Middle frontal gyrus (tissue), 1 donor: ENCODE data around the gene SHROOM3.
"Not testable (repeated sequence)": the region's sequence is repeated elsewhere in the genome, so short reads cannot be mapped to it uniquely, and the experiment has no call there.

Experiments
- DNase-seq: peaks from one replicate; pipeline ENCODE4 v3.0.0-alpha.2; 2015; ENCODE audit warnings: low spot score; ENCODE audit errors: extremely low spot score

The SHROOM3 gene

DNA sequence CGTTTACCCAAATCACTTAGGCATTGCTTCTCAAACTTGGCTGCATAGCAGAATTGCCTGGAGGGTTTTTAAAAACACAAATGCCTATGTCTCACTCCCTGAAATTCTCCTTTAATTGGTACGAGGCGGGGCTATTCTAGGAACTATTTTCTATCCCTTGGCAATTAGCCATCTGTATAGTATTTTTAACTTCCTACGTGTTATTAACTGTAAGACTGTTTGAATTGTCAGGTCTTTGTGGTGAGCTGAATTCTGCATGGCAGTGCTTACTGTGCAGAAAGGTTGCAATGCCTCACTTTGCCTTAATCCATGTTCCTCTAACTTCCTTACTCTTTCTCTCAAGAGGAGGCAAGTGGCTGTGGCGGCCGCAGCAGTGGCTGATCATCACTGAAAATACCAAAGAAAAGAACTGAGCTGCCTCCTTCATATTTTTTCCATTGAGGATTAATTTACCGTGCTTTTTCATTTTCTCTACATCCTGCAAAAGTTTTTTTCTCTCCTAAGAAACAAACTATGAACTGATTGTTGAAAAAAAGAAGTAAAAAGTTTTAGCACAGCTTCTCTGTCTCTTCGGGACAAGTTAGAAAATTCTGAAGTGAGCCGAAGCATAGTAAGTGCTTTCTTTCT is at the start of gene SHROOM3:
SHROOM3 (plus strand) TSS at position 329 of the 627 bp plus-strand sequence. CDS start 824 bp downstream, outside the sequence.
- DNase-seq, result no peak

GRCh38 chr4:76385974-76386373 is 49.1 kb upstream of the SHROOM3 start:
- DNase-seq, result no peak

GRCh38 chr4:76386566-76387305 is 48.3 kb upstream of the SHROOM3 start:
- DNase-seq, result no peak

GRCh38 chr4:76388160-76388908 is 46.7 kb upstream of the SHROOM3 start:
- DNase-seq, result no peak

GRCh38 chr4:76401654-76402053 is 33.4 kb upstream of the SHROOM3 start:
- DNase-seq, result no peak

DNA sequence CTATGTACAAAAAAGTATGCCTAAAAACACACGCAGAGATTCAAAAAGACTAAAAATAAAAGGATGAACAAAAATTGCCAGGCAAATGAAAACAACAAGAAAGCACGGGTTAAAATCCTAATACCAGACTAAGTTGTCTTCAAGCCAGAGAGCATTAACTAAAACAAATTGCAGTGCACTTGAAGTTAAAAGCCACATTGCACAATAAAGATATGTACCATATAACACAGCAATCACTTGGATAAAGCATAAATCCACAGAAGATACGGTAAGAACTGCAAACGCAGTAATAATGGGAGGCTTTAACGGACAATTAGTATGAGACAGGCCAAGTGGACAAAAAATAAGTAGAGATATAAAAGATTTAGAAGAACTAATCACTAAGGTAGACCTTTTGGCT is 28.9 kb upstream of the SHROOM3 start:
- DNase-seq, result no peak

- no peak for DNase-seq
Measured at GRCh38 chr4:76407440-76408119, 27.4 kb upstream of the SHROOM3 start.

GRCh38 chr4:76410636-76411035 is 24.4 kb upstream of the SHROOM3 start:
- no peak for DNase-seq

DNA sequence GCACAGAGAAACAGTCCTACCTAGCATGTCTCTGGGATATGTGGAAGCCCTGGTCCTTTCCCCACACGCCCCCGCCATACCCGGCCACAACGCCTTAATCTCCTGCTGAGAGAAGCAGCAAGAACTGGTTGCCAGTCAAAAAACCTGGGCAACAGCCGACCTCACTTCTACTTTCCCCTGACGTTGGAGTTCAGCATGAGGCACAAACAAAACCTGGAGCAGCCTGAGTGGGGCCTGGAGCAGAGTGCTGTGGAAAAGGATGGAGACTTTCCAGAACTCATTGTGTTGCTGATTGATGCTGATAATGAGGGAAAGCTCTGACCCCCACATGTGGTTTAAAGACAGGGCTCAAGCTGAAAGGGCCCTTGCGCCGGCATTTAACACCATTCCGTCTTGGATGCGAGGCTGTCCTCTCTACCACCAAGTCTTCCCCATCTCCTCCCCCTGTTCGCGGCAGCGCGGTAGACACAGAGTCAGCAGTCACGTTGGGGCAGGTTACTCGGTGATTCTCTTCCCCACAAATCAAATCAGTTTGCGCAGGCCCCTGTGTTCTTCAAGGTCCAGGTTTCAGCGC is 14.8 kb upstream of the SHROOM3 start:
- DNase-seq, result no peak

DNA sequence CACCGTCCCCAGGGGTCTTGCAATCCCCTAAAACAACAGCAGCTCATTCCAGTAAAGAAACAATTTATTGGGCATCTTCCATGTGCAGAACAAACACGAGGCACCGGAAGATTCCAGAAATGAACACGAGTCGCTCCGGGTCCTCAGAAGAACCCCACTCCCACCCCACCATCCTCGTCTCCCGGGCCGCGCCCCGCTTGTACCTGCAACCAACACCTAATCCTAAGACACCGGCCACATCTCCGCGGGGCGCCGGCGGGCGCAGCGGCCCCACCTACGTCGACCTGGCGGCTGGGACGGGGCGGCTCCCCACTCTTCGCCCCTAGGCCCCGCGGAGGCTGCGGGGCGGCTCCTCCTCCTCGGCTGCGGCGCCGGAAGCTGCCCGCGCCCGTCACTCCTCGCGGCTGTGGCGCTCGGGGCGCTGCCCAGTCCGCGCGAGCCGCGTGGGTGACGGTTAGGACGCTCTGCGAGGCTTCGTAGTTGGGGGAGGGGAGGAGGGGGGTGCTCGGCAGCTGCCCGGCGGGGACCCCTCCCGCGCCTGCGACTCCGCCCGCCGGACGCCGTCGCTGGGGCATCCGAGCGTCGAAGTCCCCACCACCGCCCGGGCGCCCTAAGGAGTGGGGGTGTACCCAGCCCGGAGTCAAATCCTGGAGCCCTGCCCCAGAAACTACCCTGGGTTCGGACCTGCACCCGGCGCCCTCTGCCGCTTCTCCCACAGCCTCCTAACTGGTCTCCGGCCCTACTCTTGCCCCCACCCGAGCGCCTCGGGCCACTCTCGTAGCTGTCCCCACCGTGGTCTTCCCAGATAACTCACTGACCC is 14.1 kb upstream of the SHROOM3 start, which contains the start of gene CCDC158:
CCDC158 (minus strand) TSS at position 380 of the 820 bp plus-strand sequence. CDS start 17,934 bp downstream, outside the sequence.
- DNase-seq, result no peak

DNA sequence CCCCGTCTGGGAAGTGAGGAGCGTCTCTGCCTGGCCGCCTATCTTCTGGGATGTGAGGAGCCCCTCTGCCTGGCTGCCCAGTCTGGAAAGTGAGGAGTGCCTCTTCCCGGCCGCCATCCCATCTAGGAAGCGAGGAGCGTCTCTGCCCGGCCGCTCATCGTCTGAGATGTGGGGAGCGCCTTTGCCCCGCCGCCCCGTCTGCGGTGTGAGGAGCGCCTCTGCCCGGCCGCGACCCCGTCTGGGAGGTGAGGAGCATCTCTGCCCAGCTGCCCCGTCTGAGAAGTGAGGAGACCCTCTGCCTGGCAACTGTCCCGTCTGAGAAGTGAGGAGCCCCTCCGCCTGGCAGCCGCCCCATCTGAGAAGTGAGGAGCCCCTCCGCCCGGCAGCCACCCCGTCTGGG is 11.9 kb upstream of the SHROOM3 start:
- not testable (repeated sequence) for DNase-seq

DNA sequence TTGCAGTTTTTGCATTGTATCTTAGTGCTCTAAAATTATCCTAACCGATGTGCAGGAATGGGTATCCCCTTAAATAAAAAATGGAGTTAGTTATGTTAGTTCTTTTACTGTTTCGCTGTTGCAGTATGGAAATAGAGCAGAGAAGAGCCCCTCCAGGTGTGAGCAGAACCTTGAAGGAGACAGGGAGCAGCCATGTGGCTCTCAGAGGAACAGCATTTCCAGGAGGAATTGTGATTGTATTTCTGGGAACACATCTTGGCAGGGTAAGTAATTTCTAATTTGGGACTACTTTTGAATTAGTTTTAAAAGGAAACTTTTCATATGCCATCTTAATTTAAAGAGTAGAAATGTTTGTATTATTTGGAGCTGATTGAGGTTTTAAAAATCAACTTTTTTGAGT is 8.8 kb upstream of the SHROOM3 start:
- DNase-seq, result no peak

DNA sequence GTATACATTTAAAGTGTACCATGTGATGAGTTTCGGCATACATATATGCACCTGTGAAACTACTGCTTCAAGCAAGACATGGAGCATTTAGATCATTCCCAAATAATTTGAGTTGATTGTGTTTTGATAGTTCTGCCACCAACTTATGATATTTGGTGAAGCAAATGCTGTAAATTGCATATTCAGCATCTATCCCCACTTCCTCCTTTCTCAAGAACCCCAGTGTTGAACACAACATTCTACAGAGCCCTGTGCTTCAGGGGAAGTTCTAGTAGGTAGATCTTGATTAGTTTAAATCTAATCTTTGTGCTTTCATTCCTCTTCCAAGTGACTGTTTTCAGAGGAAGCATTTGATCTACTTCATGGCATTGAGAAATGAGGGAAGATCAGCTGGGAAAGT is 5.4 kb upstream of the SHROOM3 start:
- DNase-seq, result no peak

GRCh38 chr4:76430519-76431388 is 4.3 kb upstream of the SHROOM3 start:
- peak; percentile 38 for DNase-seq

DNA sequence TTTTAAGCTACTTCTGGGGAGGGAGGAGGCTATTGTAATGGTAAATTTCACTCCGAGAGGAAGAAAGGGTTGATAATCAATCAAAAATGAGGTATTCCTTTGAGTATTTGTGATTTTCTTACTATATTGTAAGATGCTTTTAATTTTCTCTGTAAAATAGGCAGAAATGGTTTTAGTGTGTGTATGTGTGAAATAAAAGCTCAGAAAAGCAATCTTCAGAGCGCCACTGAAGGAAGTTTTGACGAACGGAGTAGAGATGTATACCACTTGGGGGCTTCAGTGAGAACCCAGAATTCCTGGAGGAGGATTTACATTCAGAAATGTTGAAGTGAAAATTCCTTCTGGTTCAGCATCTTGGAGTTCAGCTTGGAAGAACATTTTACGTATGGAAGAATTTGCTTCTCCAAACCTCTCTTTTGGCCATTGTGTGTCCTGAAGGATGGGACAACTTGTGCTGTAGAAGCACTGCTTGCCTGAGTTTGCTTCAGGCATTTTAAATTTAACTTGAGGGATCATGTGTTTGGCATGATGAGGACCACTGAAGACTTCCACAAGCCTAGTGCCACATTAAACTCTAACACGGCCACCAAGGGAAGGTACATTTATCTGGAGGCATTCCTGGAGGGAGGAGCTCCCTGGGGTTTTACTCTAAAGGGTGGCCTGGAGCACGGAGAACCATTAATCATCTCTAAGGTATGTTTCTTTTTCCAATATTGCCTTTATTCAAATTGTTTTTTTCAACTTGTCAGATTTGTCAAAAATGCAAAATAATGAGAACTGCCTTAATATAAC is 695 bp downstream of the SHROOM3 start:
- no peak for DNase-seq

GRCh38 chr4:76439491-76439890 is 4.5 kb downstream of the SHROOM3 start:
- DNase-seq, result no peak

- no peak for DNase-seq
Measured at GRCh38 chr4:76441881-76442280, 6.9 kb downstream of the SHROOM3 start.

DNA sequence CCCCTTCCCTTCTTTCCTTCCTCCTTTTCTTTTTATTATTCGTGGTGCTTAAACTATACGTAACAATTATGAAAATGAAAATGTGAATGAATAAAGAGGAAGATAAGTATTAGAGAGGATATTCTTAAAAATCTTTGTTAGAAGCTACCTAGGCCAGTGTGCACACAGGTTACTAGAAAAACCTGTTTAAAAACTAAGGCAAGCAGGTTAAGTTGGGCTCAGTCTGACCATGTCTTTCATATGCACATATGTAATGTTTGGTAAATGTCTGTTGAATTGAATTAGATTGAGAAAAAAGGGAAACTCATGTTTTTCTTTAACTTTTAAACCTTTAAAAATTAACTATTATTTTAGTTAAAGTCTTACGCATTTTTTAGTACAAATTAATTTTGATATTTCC is 7.8 kb downstream of the SHROOM3 start:
- DNase-seq, result no peak

GRCh38 chr4:76443376-76443775 is 8.3 kb downstream of the SHROOM3 start:
- DNase-seq, result no peak
